ENCODE measurements around the gene TBC1D16.

Gene TBC1D16

DNA sequence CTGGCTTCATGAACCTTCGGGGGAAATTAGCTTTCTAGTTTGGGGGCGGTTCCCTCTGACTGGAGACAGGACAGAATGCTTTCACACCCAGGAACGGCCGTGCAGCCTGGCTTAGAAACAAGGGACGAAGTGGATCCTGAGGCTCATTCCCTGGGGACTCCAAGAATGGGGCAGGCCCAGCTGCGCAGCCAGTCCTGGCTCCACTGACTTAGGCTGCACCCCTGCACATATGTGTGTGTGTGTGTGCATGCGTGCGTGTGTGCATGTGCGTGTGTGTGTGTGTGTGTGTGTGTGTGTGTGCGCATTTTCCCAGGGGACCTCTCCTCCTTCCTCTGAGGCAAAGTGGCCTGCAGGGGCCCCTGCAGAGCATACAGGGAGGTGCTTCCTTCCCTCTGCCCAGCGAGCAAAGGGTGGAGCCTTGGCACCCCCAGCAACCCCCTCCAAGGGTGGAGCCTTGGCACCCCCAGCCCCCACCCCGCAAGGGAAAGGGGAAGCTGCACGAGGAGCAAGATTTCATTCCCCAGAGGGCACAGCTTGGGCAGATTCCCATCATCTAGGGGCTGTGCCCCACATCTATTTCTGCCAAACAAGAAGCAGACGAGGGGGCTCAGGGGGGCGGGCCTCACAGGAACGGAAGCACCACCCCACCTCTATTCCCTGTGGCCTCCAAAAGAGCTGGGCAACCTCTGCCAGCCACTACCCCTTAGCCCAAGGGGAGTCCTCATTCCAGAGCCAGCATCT is 98.9 kb downstream of the TBC1D16 start:
- DNase-seq: no peak

DNA sequence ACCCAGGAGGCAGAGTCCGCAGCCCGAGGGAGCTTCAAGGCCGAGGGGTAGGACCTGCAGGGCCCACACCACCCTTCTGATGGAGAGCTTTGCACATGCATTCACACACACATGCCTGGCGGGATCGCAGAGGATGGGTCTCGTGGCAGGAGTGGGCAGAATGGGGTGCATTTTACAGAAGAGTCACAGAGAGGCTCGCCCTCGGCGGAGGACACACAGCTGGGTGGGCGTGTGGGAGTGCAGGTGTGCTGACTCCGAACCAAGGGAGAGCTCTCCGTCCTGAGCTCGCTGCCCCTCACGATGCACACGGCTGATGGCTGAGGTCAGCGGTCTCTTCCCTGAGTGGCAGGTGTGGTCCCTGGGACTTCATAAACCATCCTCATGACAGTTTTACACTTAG is 99.6 kb downstream of the TBC1D16 start:
- DNase-seq: no peak

DNA sequence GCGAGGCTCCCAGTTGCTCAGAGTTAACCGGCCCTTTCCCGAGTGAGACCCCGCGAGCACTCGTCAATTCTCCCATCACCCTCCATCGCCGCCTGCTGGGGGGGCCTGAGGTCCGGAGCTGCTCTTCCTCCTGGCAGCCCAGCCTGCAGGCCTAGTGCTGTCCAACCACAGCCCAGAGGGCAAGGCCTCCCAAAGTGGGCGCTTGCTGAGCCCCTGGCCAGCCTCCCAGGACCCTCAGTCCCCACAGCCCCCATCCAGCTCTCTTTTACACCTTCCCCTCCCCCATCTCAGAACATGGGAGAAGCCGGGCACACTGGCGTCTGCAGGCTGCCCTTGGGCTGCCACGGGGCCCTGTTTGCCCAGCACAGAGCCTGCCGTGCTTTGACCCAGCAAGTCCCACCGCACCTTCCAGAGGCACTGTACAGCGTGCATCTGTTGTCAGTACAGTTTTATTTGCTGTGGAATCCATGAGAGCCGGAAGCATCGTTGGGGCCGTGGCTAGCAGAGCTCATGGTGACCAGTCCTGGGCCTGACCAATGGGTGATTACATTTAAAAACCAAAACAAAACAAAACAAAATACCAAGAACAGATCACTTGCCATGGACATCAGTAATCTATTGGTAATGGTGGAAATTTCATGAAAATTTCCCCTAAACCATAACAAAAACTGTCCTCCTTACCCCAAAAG is 100.3 kb downstream of the TBC1D16 start:
- DNase-seq: no peak

DNA sequence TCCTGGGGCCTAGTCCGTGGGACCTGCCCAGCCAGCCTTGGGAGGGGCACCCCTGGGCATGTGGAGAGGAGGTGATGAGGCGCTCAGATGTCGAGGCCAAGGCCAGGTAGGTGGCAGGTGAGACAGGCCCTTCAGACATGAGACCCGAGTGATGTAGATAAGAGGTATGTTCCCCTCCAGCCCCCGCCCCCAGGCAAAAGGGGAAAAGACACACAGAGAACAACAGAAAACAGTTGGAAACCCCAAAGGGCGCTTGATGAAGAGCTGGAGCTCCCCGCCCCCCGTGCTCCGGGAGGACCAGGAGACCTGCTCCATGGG is 101.1 kb downstream of the TBC1D16 start:
- DNase-seq: no peak

DNA sequence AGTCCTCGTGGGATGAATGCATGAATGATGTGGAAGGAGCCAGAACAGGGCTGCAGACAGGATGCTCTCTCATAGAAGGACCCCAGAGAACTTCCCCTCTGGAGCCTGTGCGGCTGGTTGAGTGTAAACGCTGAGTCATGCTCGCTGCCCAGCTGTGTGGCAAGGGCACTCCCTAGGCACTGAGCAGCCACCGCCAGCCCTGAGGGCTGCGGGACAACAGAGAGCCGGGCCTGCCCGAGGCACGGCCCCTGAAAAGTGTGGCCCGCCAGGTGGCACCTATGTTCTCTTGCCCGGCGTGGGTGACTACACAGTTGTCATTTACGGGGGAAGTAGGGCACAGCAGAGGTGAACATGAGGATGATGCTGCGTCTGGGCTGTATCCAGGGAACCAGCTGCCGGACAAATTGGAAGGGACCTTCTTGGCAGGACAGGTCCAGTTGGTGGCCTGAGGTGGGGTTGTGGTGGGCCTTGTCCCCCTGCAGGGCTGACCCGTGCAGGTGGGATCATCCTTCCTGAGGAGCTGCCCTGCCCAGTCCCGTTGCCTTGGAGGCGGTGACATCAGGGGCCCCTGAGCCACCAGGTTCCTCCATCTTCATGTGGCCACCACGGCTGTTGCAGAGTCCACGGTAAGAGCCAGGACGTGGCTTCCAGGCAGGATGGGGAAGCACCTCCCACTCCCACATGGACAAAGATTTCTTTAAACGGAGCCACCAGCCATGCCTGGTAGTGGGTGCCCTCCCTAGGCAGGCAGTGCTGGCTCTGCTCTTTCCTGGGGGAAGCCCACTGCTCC is 101.6 kb downstream of the TBC1D16 start:
- no peak for DNase-seq

DNA sequence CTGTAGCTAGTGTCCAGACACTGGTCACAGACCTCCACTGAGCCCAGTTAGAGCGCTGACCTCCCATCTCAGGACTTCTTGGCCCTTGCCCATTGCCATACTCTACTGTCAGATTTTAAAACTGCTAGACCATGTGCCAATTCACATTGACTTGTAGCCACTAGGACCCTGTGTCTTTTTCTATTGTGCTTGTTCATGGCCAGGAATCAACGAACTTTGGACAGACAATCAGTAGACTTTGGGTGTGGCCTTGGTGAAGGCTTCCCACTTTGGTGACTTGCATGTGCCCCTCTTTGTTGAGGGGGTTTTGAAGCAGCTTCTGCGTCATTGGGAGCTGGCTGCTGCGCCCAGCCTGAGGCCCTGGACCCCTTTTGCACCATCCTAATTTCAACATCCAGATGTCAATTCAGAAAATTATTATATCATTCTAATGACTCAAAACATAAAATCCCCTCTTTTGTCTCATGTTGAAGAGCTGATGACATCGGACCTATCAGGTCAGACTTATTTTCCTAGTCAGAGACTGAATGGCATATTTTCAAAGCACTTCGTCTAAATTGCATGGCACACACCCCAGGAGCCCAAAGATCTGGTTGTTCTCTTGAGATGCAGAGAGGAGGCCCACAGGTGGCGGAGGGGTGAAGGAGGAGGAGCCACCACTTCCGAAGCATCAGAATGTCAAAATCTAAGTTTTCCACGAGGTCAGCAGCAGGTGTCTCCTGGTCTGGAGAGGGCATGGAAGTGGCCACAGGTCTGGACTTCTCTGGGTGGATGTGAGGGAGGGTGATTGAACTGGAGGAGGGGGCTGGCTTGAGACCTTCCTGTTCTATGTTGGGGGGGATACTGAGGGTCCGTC is 103.0 kb downstream of the TBC1D16 start:
- no peak for DNase-seq

DNA sequence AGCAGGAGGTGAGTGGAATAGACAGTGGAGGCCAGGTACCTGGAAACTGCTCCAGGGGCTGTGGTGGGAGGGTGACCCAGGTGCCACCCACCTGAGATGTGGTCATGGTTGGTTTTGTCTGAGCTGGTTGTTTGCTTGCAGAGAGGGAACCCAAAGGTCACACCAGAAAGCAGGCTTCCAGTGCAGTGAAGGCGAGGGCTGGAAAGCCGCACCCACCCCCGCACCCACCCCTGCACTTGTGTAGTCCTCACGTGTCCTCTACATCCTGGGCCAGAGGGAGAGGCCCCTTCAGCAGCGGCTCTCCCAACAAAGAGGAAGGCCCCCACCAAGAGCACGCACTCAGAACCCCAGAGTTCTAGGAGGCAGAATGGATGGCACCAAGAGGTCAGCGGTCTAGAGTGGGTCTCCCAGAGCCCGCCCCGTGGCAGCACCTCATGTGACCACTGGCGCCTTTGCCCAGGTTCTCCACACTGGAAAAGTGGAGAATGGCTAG is 103.8 kb downstream of the TBC1D16 start:
- no peak for DNase-seq

DNA sequence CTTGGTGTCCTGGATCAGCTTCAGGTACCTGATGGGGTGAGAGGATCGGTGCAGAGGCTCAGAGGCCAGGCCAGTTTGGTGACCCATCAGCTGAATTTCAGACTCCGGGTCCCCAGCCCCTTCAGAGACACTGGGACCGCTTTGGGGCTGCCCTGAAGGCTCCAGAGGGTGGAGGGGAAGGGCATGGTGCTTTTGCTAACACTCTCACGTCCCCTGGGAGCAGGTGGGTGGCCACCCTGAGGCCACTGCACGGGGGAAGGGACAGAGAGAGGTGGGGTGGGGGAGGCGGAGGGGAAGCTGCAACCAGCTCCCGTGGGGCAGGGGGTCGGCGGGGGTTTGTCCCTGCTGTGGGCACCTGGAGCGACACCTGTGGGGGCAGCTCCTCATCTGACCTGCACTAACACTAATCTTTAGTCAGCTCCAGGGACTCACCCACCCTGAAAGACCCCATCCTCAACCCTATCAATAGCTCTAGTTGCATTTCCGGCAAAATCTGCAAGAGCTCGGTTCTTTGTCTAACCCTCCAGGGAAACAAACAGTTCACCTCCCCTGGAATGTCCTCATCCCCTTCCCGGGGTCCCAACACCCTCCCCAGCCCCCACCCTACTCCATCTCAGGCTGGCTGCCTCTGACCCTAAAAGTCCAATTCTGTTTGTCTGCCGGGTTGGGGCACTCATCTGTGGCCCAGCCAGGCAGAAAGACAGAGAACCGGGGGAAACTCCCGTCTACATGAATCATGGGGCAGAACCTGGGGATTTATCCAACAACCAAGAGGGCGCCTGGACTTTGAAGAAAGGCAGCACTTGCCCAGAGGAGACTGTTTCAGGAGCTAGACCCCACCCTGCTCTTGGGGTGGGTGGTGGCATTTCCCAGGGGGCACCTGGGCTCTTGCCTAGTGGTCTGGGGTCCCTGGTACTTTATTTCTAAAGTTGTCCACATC is 104.5 kb downstream of the TBC1D16 start:
- no peak for DNase-seq

DNA sequence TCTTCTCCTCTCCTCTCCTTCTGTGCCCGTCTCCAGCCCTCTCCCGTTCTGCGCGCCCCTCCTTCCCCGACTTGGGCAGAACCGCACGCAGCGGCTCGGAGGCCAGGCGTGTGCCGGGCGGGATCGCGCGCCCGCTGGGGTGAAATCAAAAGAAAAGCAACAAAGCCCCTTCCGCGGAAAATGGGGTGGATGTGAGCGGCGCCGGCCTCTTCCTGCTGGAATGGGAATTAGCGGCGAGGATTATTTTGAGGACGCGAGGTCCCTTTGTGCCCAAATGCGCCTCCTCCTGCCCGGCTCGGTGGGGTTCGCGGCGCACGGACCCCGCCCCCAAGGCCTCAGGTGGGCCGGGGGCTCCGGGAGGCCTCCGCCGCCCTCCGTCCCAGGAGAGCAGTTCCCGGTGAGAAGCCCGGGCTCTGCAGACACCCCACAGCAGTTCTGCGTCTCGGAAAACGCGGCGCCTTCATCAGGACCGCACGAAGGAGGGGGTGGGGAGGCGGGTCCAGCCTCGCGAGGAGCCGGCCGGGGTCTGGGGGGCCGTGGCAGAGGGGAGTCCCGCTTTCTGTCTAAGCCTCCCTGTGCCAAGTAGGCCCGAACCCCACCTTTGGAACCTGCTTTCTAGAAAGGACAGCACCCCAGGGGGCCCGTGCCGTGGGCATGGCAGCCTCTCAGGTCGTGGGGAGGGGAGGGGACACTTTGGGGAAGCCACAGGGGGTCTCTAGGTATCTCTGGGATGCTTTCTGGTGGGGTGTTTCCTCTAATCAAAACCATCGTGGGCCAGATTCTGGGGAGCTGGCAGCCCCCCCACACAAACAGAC is 105.4 kb downstream of the TBC1D16 start:
- no peak for DNase-seq

DNA sequence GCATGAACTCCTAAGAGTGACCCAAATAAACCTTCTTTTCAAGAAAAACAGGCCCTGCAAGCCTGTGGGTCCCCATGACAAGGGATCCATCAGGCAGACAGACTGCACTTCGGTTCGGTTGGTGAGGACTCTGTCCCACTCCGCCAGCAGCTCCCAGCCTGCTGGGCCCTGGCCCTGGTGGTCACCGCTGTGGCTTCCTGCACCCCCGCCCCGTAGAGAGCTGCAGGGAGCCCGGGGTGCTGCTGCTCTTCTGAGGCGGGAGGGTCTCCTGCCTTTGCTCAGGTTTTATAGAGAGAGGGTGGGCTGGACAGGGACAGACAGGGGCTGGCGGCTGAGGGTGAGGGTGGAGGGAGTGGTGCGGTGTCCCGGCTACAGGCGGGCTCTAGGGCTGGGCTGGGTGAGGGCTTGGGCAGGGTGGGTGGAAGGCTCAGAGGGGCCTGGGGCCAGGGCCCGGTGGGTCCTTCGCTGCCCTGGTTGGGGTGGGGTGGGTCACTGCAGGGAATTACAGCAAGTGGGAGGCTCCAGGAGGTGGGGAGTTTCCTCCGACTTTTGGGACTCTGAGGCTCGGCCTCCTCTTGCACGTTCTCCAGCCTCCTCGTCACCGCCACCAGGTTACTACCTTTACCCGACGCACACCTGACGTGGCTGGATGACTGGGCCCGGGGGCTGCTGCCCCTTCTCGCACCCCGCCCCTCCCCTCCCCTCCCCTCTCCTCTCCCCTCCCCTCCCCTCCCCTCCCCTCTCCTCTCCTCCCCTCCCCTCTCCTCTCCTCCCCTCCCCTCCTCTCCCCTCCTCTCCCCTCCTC is 106.2 kb downstream of the TBC1D16 start:
- no peak for DNase-seq

DNA sequence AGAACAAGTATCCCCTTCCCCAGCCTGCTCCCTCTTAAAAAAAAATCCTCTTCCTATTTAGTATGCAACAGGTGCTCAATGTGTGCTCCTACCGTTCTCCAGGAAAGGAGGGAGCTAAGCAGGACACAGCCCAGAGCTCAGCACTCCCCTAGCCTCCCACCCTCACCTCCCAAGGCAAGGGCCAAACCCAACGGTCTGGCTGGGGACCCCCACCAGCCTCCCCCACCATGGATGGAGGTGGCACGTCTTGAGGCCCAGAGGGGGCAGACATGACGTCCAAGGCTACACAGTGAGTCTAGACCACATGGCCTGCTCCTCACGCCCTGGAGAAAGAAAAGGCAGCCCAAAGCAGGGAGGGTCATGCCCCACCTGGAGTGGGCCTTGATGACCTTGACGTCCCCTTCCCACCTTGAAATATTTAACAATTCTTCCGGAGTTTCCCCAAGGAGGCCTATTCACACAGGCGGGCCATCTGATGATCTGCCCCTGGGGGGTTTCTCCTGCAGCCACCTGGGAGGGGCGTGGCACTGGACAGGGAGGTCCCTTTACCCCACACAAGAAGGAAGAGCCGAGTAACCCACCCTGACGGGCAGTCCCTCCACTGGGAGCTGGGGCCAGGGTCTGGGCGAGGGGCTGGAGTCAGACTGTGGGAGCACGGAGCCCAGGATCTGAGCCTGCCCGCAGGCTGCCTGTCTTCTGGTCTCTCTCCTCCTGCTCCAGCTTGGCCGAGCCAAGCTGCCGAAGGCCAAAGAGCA is 107.0 kb downstream of the TBC1D16 start:
- no peak for DNase-seq

DNA sequence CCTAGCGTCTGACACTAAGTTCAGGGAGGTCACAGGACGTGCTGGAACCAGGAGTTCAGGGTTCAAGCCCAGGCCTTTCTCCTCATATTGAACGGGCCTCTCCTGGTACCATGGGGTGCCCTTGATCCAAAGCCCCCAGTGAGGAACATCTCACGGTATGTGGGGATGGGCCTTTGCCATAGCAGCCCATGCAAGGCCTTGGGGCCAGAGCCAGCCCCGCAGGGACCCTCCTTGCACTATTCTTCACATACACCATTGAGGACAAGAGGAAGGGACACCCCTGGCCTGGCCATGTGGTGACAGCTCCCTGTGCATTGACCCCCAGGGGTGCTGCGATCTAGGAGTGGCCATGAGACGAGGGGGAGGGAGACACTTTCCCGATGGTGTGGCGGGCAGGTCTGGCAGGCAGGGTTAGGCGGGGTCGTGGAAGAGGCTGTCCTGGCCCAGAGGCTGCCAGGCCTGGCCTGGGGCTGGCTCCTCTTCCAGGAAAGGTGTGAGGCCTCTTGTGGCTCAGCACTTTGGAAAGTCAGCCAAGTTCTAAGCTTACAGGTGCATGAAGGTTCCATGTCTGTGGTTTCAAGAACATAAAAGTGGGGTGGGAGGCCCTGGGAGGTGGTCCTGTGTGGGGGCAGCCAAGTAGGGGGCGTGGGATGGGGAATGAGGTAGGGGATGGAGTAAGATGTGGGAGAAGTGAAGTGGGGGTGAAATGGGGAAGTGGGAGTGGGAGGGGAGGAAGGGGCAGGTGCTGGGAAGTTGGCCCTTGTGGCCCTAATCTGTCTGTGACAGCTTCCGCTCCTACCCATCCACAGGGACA is 107.8 kb downstream of the TBC1D16 start:
- no peak for DNase-seq

DNA sequence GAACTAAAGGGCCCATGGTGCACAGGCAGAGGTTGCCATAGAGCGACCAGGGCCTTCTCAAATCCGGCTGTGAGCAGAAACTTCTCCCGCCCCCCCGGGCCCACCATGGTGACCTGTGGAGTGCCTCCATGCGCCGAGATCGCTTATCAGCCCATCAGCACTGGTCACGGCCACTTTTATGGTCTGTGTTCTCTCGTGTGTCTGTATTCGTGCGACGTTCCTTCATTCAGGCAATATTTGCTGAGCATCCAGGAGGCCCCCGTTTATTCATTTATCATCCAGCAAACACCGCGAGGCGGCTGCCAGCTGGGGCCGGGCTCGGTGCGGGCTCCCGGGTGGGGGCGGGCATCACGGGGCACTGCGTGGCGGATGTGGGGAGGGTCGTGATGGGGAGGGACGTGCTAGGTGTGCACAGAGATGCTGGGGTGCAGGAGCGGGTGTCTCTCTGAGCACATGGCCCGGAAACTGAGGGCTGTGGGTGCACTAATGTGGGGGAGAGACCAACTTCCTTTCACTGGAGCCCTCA is 108.5 kb downstream of the TBC1D16 start:
- peak in 1 of 4 experiments; percentile 9 for DNase-seq

DNA sequence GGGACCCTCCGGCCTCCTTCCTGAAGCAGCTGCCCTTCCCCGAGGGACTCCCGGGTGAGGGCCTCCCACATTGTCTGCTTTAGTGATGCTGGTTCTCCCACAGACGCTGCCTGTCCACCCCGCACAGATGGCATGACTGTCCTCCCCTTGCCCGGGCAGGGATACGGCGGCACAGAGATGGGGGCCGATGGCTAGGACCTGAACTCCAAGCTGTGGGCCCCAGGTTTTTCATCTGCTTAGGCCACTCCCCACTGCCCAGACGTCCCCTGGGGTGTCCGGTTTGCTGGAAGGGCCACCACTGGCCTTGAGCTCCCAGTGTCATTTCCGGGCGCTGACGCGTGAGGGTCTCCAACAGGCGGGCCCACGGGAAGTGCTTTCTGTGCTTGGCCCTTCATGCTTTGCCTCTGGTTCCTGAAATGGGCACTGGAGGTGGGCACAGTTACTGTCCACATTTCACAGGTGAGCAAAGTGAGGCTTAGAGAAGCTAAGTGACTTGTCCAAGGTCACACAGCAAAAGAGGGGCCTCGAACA is 109.0 kb downstream of the TBC1D16 start:
- no peak for DNase-seq

DNA sequence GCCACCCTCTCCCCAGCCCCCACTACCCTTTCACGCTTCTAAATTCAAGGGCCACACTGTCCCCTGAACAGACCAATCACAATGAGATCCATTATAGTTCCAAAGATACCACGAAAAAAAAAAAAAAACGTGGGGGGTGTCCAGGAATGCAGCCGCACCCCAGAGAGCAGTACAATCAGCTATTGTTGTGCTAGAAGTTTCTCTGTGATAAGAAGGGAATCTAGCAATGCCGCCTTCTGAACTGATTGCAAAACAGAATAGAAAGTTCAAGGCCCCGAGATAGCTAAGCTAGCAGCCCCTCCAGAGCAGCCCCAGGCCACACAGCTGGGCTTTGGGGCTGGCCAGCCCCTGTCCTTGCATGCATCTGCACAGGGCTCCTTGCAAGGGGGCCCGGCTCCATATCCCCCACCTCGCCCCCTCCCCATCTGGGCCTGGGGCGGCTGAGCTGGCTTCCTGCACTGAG is 109.5 kb downstream of the TBC1D16 start:
- DNase-seq: no peak

DNA sequence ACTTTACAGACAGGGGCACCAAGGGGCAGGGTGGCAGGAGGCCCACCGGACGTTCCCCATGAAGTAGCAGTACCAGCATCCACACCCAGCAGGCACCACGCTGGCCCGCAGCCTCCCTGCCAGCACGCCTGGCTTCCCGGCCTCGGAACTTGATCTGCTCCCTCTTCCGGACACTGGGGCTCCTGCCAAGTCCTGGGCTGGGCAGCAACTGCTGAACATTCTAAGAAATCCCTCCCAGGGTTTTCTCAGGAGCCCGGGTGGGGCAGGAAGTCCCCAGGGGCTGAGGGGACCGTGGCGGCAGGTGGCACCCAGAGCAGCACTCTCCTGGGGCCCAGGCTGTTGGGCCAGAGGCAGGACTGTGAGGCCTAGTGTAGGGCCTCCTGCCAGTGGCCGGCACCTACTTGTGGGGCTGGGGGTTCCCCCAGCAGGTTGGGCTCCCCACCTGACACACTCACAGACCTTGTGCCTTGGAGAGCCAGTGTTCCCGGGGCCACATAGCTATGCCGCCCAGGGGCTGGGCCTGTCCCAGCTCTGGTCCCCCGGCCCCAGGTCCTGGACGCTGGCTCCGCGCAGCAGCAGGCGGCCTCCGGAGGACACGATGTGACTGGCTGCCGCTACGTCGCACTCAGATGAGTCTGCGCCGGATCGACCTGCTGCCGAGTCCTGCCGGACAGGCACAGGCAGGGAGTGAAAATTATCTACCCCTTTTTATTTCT is 110.3 kb downstream of the TBC1D16 start:
- DNase-seq: no peak

DNA sequence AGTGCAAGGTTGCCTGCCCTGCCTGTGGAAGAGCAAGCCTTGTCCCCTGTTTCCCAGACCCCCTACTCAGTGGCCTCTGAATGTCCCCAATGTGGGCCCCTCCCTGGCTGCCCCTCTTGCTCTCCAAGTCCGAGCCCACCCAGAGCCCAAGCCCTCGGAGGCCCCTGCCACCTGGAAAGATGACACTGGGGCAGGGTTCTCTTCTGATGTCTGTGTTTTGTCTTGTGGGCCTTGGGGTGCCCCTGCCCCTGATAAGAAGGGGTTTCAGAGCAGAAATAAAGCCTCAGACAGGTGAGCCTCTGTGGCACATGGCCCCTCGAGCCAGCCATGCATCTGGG is 111.1 kb downstream of the TBC1D16 start:
- no peak for DNase-seq

All from activated naive CD4-positive, alpha-beta T cell (primary cell).